PC-9 (cell line): ENCODE measurements around the gene CKM. TPM values are rescaled to one million over a fixed set of nuclear protein-coding genes. Genes with fewer than 3 reads are reported as not detected.

ENCODE experiments used
- BruUV-seq: library from RNA; stranded (reverse); fragments of 400-500 nt; replicated peaks from 2 replicates; lab custom pipeline; 2021; lab: Mats Ljungman, UMichigan
- CTCF ChIA-PET: fragments of 300-600 bp; sonication (Branson Sonifier 250); formaldehyde crosslinking; loops from one replicate; lab custom pipeline; 2022; ENCODE audit warnings: antibody characterized with exemption; lab: Charles Lee
- POLR2A ChIA-PET: fragments of 300-600 bp; sonication (Branson Sonifier 250); formaldehyde crosslinking; loops from one replicate; lab custom pipeline; 2022; ENCODE audit warnings: antibody characterized with exemption; ENCODE audit not compliant: unreplicated experiment; lab: Charles Lee
- DNase-seq, 2 experiments: peaks; one replicate each; pipeline versions ENCODE4 v3.0.0 to v3.0.0-alpha.2; 2015 to 2022; ENCODE audit warnings: mixed read lengths in 1 of 2
- H2AFZ ChIP-seq: fragments of 200-600 bp; sonication (generic); 2 replicates; pipeline ENCODE4 v1.8.1; 2017; ENCODE audit warnings: antibody characterized with exemption
- H3F3A ChIP-seq: fragments of 200-600 bp; sonication (generic); 2 replicates; pipeline ENCODE4 v1.8.1; 2017; ENCODE audit warnings: antibody characterized with exemption, mild to moderate bottlenecking, low read depth; ENCODE audit not compliant: insufficient read depth
- H3K27ac ChIP-seq: fragments of 200-600 bp; sonication (generic); 2 replicates; pipeline ENCODE4 v1.6.1; 2016; ENCODE audit warnings: mixed run types
- H3K27me3 ChIP-seq: fragments of 200-600 bp; sonication (generic); 2 replicates; pipeline ENCODE4 v1.6.1; 2016; ENCODE audit warnings: low read depth, mixed run types; ENCODE audit not compliant: insufficient read depth
- H3K36me3 ChIP-seq: fragments of 200-600 bp; sonication (generic); 2 replicates; pipeline ENCODE4 v1.6.1; 2016; ENCODE audit warnings: low read depth, mixed run types
- H3K4me1 ChIP-seq: fragments of 200-600 bp; sonication (generic); replicated peaks from 2 replicates; pipeline ENCODE4 v1.6.1; 2016; ENCODE audit warnings: mixed run types; ENCODE audit not compliant: insufficient read depth
- H3K4me2 ChIP-seq: fragments of 200-600 bp; sonication (generic); 2 replicates; pipeline ENCODE4 v1.6.1; 2017; ENCODE audit warnings: mixed run types
- H3K4me3 ChIP-seq: fragments of 200-600 bp; sonication (generic); 2 replicates; pipeline ENCODE4 v1.6.1; 2016; ENCODE audit warnings: mixed run types
- H3K79me2 ChIP-seq: fragments of 200-600 bp; sonication (generic); 2 replicates; pipeline ENCODE4 v1.6.1; 2017; ENCODE audit warnings: low read depth, mixed run types
- H3K9me2 ChIP-seq: fragments of 200-600 bp; sonication (generic); 2 replicates; pipeline ENCODE4 v1.8.1; 2017; ENCODE audit warnings: mild to moderate bottlenecking; ENCODE audit not compliant: insufficient read depth
- H3K9me3 ChIP-seq: fragments of 200-600 bp; sonication (generic); 2 replicates; pipeline ENCODE4 v1.8.1; 2016; ENCODE audit warnings: low read depth; ENCODE audit not compliant: insufficient read depth
- H4K20me1 ChIP-seq: fragments of 200-600 bp; sonication (generic); 2 replicates; pipeline ENCODE4 v1.8.1; 2017; ENCODE audit not compliant: insufficient read depth
- EZH2 ChIP-seq: fragments of 200-600 bp; sonication (generic); IDR thresholded peaks from 2 replicates; pipeline ENCODE4 v1.8.0; 2017; ENCODE audit warnings: antibody characterized with exemption, low read depth
- intact Hi-C: fragments of 100-400 bp; cut with micrococcal nuclease; formaldehyde crosslinking; loops from one replicate; pipeline ENCODE4 v1.10.0; 2022; ENCODE audit not compliant: unreplicated experiment
- total RNA-seq: library from RNA; stranded (reverse); gene quantifications from 2 replicates; pipeline ENCODE4 v1.2.3, GENCODE V29; 2021
- TF ChIP-seq, protein P1 (sequence below): fragments of 200-600 bp; sonication (generic); conservative IDR thresholded peaks from 2 replicates; pipeline ENCODE4 v1.6.1; 2017; ENCODE audit warnings: mixed run types, antibody characterized with exemption, mild to moderate bottlenecking, moderate library complexity

The CKM gene
- total RNA-seq, 1 experiment from 2014 or later = not detected

DNA sequence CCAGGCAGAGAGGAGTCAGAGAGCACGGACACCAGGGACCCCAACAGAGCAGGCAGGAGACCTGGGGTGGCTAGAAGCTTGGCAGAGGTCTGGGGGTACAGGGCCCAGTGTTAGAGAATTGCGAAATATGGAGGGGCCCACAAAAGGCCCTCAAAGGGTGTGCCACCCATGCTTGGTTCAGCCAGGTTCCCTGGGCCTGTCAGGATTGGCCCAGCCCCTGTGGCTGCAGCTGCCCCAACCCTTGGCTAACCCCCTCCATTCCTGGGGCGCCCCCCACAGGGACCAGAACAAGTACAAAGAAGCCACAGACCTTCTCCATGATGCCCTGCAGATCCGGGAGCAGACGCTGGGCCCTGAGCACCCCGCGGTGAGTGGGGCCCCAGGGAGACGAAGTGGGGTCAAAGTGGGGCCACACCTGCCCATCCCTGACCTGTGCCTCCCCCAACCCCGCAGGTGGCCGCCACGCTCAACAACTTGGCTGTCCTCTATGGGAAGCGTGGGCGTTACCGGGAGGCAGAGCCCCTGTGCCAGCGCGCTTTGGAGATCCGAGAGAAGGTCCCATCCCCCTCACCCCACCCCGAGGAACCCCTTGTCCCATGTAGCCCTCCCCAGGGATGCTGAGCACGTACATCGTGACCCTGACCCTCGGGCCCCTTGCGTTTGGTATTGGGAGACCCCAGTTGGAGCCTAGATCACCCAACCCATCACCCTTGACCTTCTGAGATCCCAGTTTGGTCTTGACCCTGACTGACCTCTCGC lies 25.9 kb upstream of the CKM start:
- Histone ChIP-seq H3K79me2 (no peaks in the 10 kb centered on the region), H3K9me3 (no peaks in the 10 kb centered on the region), H3K27ac (no peak overlapping the region), H3K4me2 (no peak overlapping the region), H3K9me2 (no peaks in the 10 kb centered on the region), H3K27me3 (no peaks in the 10 kb centered on the region), H2AFZ (no peak overlapping the region), H3K4me3 (no peak overlapping the region), H3F3A (no peaks in the 10 kb centered on the region; the same call in 1 of the 2 replicates), H3K4me1 (no peaks in the 10 kb centered on the region), H4K20me1 (no peaks in the 10 kb centered on the region), H3K36me3 (no peaks in the 10 kb centered on the region)
- no peak for DNase-seq
- no TSS peak for BruUV-seq
- intact Hi-C loops = no loop called here
- TF ChIP-seq EZH2 = no peak
- TF ChIP-seq, protein P1, sequence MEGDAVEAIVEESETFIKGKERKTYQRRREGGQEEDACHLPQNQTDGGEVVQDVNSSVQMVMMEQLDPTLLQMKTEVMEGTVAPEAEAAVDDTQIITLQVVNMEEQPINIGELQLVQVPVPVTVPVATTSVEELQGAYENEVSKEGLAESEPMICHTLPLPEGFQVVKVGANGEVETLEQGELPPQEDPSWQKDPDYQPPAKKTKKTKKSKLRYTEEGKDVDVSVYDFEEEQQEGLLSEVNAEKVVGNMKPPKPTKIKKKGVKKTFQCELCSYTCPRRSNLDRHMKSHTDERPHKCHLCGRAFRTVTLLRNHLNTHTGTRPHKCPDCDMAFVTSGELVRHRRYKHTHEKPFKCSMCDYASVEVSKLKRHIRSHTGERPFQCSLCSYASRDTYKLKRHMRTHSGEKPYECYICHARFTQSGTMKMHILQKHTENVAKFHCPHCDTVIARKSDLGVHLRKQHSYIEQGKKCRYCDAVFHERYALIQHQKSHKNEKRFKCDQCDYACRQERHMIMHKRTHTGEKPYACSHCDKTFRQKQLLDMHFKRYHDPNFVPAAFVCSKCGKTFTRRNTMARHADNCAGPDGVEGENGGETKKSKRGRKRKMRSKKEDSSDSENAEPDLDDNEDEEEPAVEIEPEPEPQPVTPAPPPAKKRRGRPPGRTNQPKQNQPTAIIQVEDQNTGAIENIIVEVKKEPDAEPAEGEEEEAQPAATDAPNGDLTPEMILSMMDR = no peak
- CTCF ChIA-PET = no interaction called here
- POLR2A ChIA-PET = no interaction called here

DNA sequence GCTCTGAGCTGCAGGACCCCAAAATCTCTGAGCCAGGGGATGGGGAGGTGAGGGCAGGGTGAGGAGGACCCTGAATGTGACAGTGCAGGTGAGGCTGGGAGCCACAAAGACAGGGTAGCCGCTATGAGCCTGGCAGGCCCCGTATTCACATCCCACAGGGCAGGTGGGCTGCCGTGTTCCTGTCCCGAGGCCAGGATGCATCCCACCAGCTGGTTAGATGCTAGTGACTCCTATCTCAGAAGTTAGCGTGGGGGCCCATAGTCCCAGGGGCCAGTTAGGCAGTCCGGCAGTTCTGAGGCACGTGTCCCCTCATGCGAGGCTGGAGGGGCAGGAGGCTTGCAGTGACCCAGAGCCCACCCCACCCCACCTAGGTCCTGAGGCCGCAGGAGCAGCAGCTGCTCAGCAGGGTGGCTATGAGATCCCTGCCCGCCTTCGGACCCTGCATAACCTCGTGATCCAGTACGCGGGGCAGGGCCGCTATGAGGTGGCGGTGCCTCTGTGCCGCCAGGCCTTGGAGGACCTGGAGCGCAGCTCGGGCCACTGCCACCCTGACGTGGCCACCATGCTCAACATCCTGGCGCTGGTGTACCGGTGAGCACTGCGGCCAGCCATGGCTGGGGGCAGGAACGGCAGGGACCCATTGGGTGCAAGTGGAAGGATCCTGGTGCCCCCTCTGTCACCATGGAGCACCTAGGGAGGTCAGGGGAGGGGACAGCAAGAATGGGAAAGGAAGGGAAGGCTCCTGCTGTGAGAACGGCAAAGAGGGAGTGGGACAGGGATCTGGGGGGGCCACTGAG lies 25.1 kb upstream of the CKM start:
- Histone ChIP-seq H3K4me3 (no peak overlapping the region), H3K4me2 (no peak overlapping the region), H3K9me2 (no peaks in the 10 kb centered on the region), H3K79me2 (no peaks in the 10 kb centered on the region), H2AFZ (no peak overlapping the region), H3K36me3 (no peaks in the 10 kb centered on the region), H3K27me3 (no peaks in the 10 kb centered on the region), H3K27ac (no peak overlapping the region), H3F3A (peaks cover 7% of the 10 kb centered on the region; the same call in 1 of the 2 replicates), H3K9me3 (no peaks in the 10 kb centered on the region), H4K20me1 (no peaks in the 10 kb centered on the region), H3K4me1 (no peaks in the 10 kb centered on the region)
- intact Hi-C loops = no loop called here
- TF ChIP-seq, protein P1 = no peak
- no peak for TF ChIP-seq EZH2
- POLR2A ChIA-PET = no interaction called here
- CTCF ChIA-PET = no interaction called here
- BruUV-seq = no TSS peak
- DNase-seq = no peak

DNA sequence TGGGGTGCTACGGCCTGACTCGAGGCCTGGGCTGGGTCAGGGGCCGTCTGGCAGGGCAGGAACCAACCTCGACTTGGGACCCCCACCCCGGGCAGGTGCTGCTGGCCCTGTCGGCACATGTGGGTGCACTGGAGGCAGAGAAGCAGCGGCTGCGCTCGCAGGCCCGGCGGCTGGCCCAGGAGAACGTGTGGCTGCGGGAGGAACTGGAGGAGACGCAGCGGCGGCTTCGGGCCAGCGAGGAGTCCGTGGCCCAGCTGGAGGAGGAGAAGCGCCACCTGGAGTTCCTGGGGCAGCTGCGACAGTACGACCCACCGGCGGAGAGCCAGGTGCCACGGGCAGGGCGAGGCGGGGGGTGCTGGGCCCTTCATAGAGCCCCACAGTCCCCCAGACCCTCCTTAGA lies 23.8 kb upstream of the CKM start:
- no peak for TF ChIP-seq EZH2
- TF ChIP-seq, protein P1 = no peak
- Histone ChIP-seq H3K36me3 (no peaks in the 10 kb centered on the region), H3F3A (peaks cover 8% of the 10 kb centered on the region; the same call in 1 of the 2 replicates), H3K4me3 (no peak overlapping the region), H2AFZ (no peak overlapping the region), H3K27ac (no peak overlapping the region), H4K20me1 (no peaks in the 10 kb centered on the region), H3K4me1 (no peaks in the 10 kb centered on the region), H3K4me2 (no peak overlapping the region), H3K79me2 (no peaks in the 10 kb centered on the region), H3K9me2 (no peaks in the 10 kb centered on the region), H3K9me3 (no peaks in the 10 kb centered on the region), H3K27me3 (no peaks in the 10 kb centered on the region)
- ChIA-PET POLR2A (no interaction called here), CTCF (no interaction called here)
- BruUV-seq = no TSS peak
- no peak for DNase-seq
- intact Hi-C loops = no loop called here
